A549 treated with Mapracorat at 1 μM for 4 hours (cell line): ENCODE results near the gene PEX11A. TPM values are rescaled to one million over a fixed set of nuclear protein-coding genes. Genes with fewer than 3 reads are reported as not detected.

Experiments used
- total RNA-seq: library from RNA; stranded (reverse); fragments of 200-300 nt; extraction: Qiagen RNA extraction; gene quantifications from 5 replicates; pipeline ENCODE4 v1.2.3, GENCODE V29; 2022

The PEX11A gene
- total RNA-seq, result 6.2 to 9.3 TPM (median 7.9 TPM) in 5 replicates

DNA sequence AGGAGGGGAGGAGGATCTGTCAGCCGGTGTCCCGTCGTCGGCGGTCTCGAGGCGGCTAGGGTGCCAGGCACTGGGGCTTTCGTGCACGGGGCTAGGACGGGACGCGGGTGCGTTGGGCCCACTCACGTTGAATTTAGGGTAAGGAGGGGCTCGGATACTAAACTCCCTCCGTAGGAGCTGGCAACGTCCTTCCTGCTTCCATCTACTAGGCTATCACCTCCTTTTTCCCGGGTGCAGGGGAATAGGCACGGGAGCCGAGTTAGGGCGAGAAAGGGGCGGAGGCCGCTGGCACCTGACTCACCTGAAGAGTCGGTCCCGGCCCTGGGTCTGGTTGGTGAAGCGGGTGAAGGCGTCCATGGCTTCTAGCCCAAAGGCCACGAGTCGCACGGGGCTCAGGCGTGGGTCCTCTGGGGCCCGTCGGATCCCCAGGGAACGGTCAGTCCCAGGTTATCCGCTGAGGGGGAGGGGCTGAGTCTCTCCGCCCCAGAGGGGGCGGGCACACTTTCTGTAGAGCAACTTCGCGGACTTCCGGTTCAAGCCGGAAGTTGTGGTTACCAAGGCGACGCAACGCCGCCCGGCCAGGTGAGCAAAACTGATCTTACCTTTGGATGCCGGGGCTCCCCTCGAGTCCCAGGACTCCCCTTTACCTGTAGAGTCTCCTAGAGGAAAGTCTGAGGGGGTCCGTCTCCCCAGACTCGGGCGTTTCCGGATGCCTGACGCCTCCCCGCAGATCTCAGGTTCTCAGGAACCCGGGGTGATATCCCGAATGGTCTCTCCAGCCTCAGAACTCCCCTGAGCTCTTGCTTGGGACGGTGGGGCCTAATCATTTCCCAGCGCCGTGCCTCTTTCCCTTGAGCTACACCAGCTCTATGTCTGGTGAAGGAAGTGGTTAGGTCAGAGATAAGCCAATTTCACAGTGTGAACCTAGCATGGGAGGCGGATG is at the start of gene PEX11A, which contains the start of gene WDR93:
TSS of gene PEX11A (minus strand) at position 479 of the 943 bp plus-strand sequence. CDS start at position 357, 122 bp downstream.
TSS of gene WDR93 (plus strand) at position 536 of the 943 bp plus-strand sequence. CDS start 10,936 bp downstream, outside the sequence.

DNA sequence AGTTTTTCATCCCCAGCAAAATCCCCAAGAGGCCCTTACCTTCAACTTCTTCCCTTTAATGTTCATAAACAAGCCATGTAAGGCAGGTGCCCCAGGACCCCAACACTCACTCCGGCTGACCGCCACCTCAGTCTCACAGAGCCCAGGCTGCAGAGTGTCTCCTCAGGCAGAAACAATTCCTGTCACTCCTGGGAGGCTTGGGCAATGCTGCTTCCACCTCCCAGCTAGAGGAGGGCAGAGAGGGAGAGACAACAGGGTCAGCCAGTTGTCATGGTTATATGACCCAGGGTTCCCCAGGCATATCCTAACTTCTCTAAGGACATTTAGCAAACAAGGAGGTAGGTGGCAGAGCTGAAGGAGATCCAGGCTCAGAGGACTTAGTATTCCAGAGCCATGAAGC is 11.3 kb downstream of the PEX11A start, which contains the start of gene PLIN1:
TSS of gene PLIN1 (minus strand) at position 156 of the 400 bp plus-strand sequence. CDS start 1,878 bp downstream, outside the sequence.

DNA sequence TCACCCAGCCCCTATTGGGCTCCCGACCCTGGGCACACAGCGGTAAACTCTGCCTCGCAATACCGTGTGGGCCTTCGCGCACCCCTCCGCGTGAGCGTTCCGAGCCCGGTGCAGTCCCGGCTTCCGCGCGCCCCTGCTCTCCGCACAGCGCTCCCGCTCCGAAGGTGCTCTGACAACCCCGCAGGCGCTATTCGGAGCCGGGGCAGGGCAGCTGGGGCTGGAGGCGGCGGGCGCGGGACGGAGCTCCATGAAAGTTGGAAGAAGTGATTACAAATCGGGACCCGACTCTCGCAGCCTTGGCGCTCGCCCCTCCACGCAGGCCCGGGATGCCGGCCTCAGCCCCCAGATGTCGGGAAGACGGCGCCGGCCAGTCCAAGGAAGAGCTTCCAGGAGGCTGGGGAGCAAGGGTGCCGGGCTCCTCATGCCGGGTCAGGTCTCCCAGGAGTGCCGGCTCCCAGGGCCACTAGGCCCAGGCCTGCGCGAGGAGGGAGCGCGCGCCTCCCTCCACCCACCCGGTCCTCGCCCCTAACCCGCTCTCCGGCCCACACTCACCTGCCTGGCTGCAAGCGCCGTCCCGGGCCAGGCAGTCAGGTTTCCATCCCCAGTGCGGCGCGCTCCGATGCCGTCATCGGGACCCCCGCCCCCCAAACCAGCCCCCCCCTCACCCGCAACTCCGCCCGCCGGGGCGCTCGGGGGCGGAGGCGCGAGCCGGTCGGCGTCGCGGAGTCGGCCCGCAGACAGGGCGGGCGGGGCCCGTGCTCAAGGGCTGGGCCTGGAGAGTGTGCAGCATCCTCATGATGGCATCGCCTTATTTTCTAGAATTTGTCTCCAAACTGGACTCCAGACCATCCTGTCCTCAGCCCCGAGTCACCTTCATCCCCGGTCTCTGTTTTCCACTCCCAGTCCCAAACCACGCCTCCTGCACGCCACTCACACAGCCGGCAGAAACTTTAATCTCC is 35.4 kb downstream of the PEX11A start, which contains the start of gene KIF7:
TSS of gene KIF7 (minus strand) at position 621 of the 959 bp plus-strand sequence. CDS start 2,537 bp downstream, outside the sequence.

Other genes with a start within 250 kb of the PEX11A start
- 35.5 to 49.8 TPM (median 39.6 TPM) in 5 replicates for gene RHCG, start 194.2 kb downstream of the PEX11A start, total RNA-seq
- 10.9 to 13.5 TPM (median 12.0 TPM) in 5 replicates for gene TICRR, start 115.3 kb downstream of the PEX11A start, total RNA-seq
- gene KIF7, start 35.3 kb downstream of the PEX11A start, total RNA-seq, result 3.2 to 5.0 TPM (median 4.4 TPM) in 5 replicates
- 0.06 to 0.17 TPM (median 0.14 TPM) in 4 of 5 replicates, not detected in the other for gene PLIN1, start 11.4 kb downstream of the PEX11A start, total RNA-seq
- 0.07 to 0.25 TPM (median 0.19 TPM) in 5 replicates for gene WDR93, start 57 bp upstream of the PEX11A start, total RNA-seq
- 1.7 to 8.1 TPM (median 5.5 TPM) in 5 replicates for gene MESP1, start 60.5 kb upstream of the PEX11A start, total RNA-seq
- gene MESP2, start 85.6 kb upstream of the PEX11A start, total RNA-seq, result 0.27 to 0.72 TPM (median 0.46 TPM) in 5 replicates
- 63.9 to 92.0 TPM (median 75.4 TPM) in 5 replicates for gene ANPEP, start 124.1 kb upstream of the PEX11A start, total RNA-seq
- 33.2 to 62.5 TPM (median 38.2 TPM) in 5 replicates for gene AP3S2, start 203.2 kb upstream of the PEX11A start, total RNA-seq
- gene ARPIN, start 222.2 kb upstream of the PEX11A start, total RNA-seq, result 10.1 to 14.3 TPM (median 11.4 TPM) in 5 replicates